Endothelial cell of umbilical vein (primary cell): ENCODE results near the gene HCFC1R1. TPM values are rescaled to one million over a fixed set of nuclear protein-coding genes. Genes with fewer than 3 reads are reported as not detected.

Source experiments
- Bru-seq: library from RNA; stranded (reverse); fragments of 400-500 nt; gene quantifications from one replicate; lab custom pipeline; 2021; lab: Mats Ljungman, UMichigan
- BruChase-seq, 2 experiments: library from RNA; stranded (reverse); fragments of 400-500 nt; gene quantifications; one replicate each; lab custom pipeline; 2021; lab: Mats Ljungman, UMichigan
- BruUV-seq: library from RNA; stranded (reverse); fragments of 400-500 nt; replicated peaks from 2 replicates; lab custom pipeline; 2021; lab: Mats Ljungman, UMichigan
- CTCF ChIA-PET: fragments of 300-600, 350-600 bp; sonication (Branson Sonifier 250); formaldehyde crosslinking; loops from one replicate; lab custom pipeline; 2021; ENCODE audit warnings: antibody characterized with exemption, inconsistent platforms; lab: Charles Lee
- POLR2A ChIA-PET: fragments of 300-600, 350-600 bp; sonication (Branson Sonifier 250); formaldehyde crosslinking; loops from one replicate; lab custom pipeline; 2021; ENCODE audit warnings: antibody characterized with exemption, inconsistent platforms; lab: Charles Lee
- DNase-seq: peaks from one replicate; pipeline ENCODE4 v3.0.0-alpha.2; 2011; ENCODE audit warnings: low read depth, low spot score
- FAIRE-seq: peaks from 2 replicates; lab custom pipeline; 2011; peaks lifted over from hg19 to GRCh38; lab: Jason Lieb, UNC
- H2AFZ ChIP-seq: 2 replicates; pipeline ENCODE4 v1.6.0; 2012; ENCODE audit warnings: low read depth, low read length, control low read depth, inconsistent platforms
- H3K27ac ChIP-seq: 2 replicates; pipeline ENCODE4 v1.5.1; 2011; ENCODE audit warnings: low read depth, mild to moderate bottlenecking, control low read depth, low read length, moderate library complexity; ENCODE audit not compliant: insufficient read depth
- H3K27me3 ChIP-seq, 2 experiments: 2 replicates each; pipeline versions ENCODE4 v1.6.0 to v1.6.1; 2011; ENCODE audit warnings: low read length in 2 of 2, mixed read lengths in 1 of 2; ENCODE audit not compliant: control insufficient read depth in 2 of 2, insufficient read depth in 2 of 2
- H3K36me3 ChIP-seq, 2 experiments: 2 replicates in 1 of 2; 3 replicates in 1 of 2; pipeline ENCODE4 v1.5.1; 2011; ENCODE audit warnings: low read length in 2 of 2, mild to moderate bottlenecking in 1 of 2, moderate library complexity in 1 of 2; ENCODE audit not compliant: control insufficient read depth in 2 of 2, insufficient read depth in 2 of 2; ENCODE audit errors: extremely low read depth in 1 of 2
- H3K4me1 ChIP-seq: 3 replicates; pipeline ENCODE4 v1.5.1; 2011; ENCODE audit warnings: mild to moderate bottlenecking, low read length; ENCODE audit not compliant: control insufficient read depth, insufficient read depth; ENCODE audit errors: extremely low read depth
- H3K4me2 ChIP-seq: 2 replicates; pipeline ENCODE4 v1.6.1; 2011; ENCODE audit warnings: low read length, control low read depth, mixed read lengths; ENCODE audit not compliant: insufficient read depth
- H3K4me3 ChIP-seq, 3 experiments: fragments of 200-600 bp in 1 of 3; sonication (generic), shearing (Covaris generic) in 1 of 3; replicated peaks in 1 of 3; 2 replicates each; pipeline ENCODE4 v1.5.1; 2011 to 2016; ENCODE audit warnings: control low read depth in 3 of 3, low read length in 3 of 3, mild to moderate bottlenecking in 2 of 3, inconsistent platforms in 1 of 3, low read depth in 1 of 3, moderate library complexity in 1 of 3; ENCODE audit not compliant: insufficient read depth in 1 of 3
- H3K79me2 ChIP-seq: 2 replicates; pipeline ENCODE4 v1.6.0; 2012; ENCODE audit warnings: low read length, inconsistent platforms; ENCODE audit not compliant: control insufficient read depth, insufficient read depth
- H3K9ac ChIP-seq: replicated peaks from 2 replicates; pipeline ENCODE3; 2011; ENCODE audit warnings: low read length, control low read depth; ENCODE audit not compliant: insufficient read depth; ENCODE audit errors: extremely low read depth
- H3K9me1 ChIP-seq: replicated peaks from 3 replicates; pipeline ENCODE4 v1.6.0; 2011; ENCODE audit warnings: mild to moderate bottlenecking, low read length; ENCODE audit not compliant: control insufficient read depth, insufficient read depth; ENCODE audit errors: extremely low read depth
- H3K9me3 ChIP-seq: replicated peaks from 2 replicates; pipeline ENCODE4 v1.5.1; 2012; ENCODE audit warnings: low read length, inconsistent platforms; ENCODE audit not compliant: control insufficient read depth, insufficient read depth
- H4K20me1 ChIP-seq: replicated peaks from 2 replicates; pipeline ENCODE3; 2011; ENCODE audit warnings: mild to moderate bottlenecking, low read length; ENCODE audit not compliant: control insufficient read depth, insufficient read depth; ENCODE audit errors: extremely low read depth
- CTCF ChIP-seq, 2 donors: IDR thresholded peaks; 1 replicate in 1 of 2; 2 replicates in 1 of 2; pipeline ENCODE4 v1.5.1; 2011; ENCODE audit warnings: low read length in 2 of 2, mild to moderate bottlenecking in 2 of 2, moderate library complexity in 2 of 2, control low read depth in 1 of 2, inconsistent platforms in 1 of 2, low read depth in 1 of 2; ENCODE audit not compliant: insufficient read depth in 1 of 2; ENCODE audit errors: extremely low read depth in 1 of 2
- EZH2 ChIP-seq: IDR thresholded peaks from 2 replicates; pipeline ENCODE4 v1.6.1; 2012; ENCODE audit warnings: borderline replicate concordance, low read depth, mild to moderate bottlenecking, moderate library complexity, low read length, inconsistent platforms; ENCODE audit not compliant: severe bottlenecking
- FOS ChIP-seq: IDR thresholded peaks from 2 replicates; pipeline ENCODE4 v1.6.1; 2011; ENCODE audit warnings: mild to moderate bottlenecking, low read length, moderate library complexity, borderline replicate concordance; ENCODE audit not compliant: insufficient read depth
- GATA2 ChIP-seq: IDR thresholded peaks from 2 replicates; pipeline ENCODE4 v1.7.0; 2011; ENCODE audit warnings: low read depth, mild to moderate bottlenecking, moderate library complexity, mixed read lengths, low read length; ENCODE audit not compliant: insufficient read length, insufficient read depth
- JUN ChIP-seq: IDR thresholded peaks from 2 replicates; pipeline ENCODE4 v1.6.1; 2011; ENCODE audit warnings: borderline replicate concordance, low read depth; ENCODE audit not compliant: insufficient read length, insufficient read depth
- MAX ChIP-seq: IDR thresholded peaks from 2 replicates; pipeline ENCODE4 v1.6.1; 2011; ENCODE audit not compliant: insufficient read depth, insufficient read length
- MYC ChIP-seq: IDR thresholded peaks from one replicate; pipeline ENCODE4 v1.6.1; 2011; ENCODE audit warnings: mild to moderate bottlenecking, low read depth, low read length
- POLR2A ChIP-seq: IDR thresholded peaks from 2 replicates; pipeline ENCODE4 v1.6.1; 2012; ENCODE audit warnings: low read depth, mild to moderate bottlenecking, control low read depth, low read length
- POLR2AphosphoS5 ChIP-seq: IDR thresholded peaks from 2 replicates; pipeline ENCODE4 v1.6.1; 2012; ENCODE audit warnings: low read depth, mild to moderate bottlenecking, control low read depth, low read length, moderate library complexity; ENCODE audit not compliant: insufficient read depth
- dilution Hi-C: fragments of 300-500 bp; cut with MboI; formaldehyde crosslinking; loops from one replicate; pipeline ENCODE4 v1.15.0; 2019; ENCODE audit warnings: low sequenced_read_pairs; ENCODE audit not compliant: extremely low pct_ligation_motif_present
- intact Hi-C: fragments of 100-400 bp; cut with micrococcal nuclease; formaldehyde crosslinking; loops from one replicate; pipeline ENCODE4 v1.10.0; 2022
- long read RNA-seq: library from polyadenylated mRNA; stranded (forward); transcript quantifications from one replicate; pipeline ENCODE4 v2.0.0, GENCODE V29; 2021
- polyA minus RNA-seq, 3 experiments: library from RNA; depleted of rRNA, polyadenylated mRNA; stranded (reverse); fragments of >200 nt; gene quantifications; 1 replicate in 1 of 3; 2 replicates in 2 of 3; pipeline ENCODE4 v1.2.3, GENCODE V29; 2011
- polyA plus RNA-seq, 4 experiments: library from polyadenylated mRNA; depleted of rRNA in 3 of 4; stranded (reverse) in 3 of 4; unstranded in 1 of 4; fragments of >200 nt; gene quantifications; 2 replicates each; pipeline versions ENCODE4 v1.2.1 to v1.2.3, GENCODE V29; 2011 to 2012; ENCODE audit warnings: missing spikeins in 1 of 4
- total RNA-seq: library from RNA; stranded (reverse); gene quantifications from 2 replicates; pipeline ENCODE4 v1.2.3, GENCODE V29; 2021

The HCFC1R1 gene
- 25.8 and 28.7 TPM in 2 replicates for total RNA-seq
- 49.3 and 64.5 TPM in 2 replicates for polyA plus RNA-seq
- polyA plus RNA-seq (2011; cell fraction: cytosol; rRNA removed), result 29.6 and 40.3 TPM in 2 replicates
- polyA plus RNA-seq (2011; cell fraction: nucleus; rRNA removed), result 10.0 and 14.6 TPM in 2 replicates
- polyA plus RNA-seq (2012), result 39.2 and 59.0 TPM in 2 replicates
- 8.9 and 19.0 TPM in 2 replicates for polyA minus RNA-seq
- 39.6 TPM for polyA minus RNA-seq (2011; cell fraction: cytosol; rRNA and poly(A)+ RNA removed)
- 3.5 and 4.7 TPM in 2 replicates for polyA minus RNA-seq (2011; cell fraction: nucleus; rRNA and poly(A)+ RNA removed)
- percentile 40 among the genes with signal in this experiment for Bru-seq, nascent RNA
- percentile 66 among the genes with signal in this experiment for BruChase-seq, experiment 1, labeled RNA remaining after a 6-hour chase
- BruChase-seq, experiment 2, labeled RNA remaining after a 2-hour chase, result percentile 57 among the genes with signal in this experiment
- long read RNA-seq, transcript HCFC1R1-208 (2 exons, 1,365 nt), result minor isoform, 6 of 44 reads
- long read RNA-seq, transcript HCFC1R1-201 (4 exons, 965 nt), result major isoform, 31 of 44 reads
- long read RNA-seq, partial matches to known transcripts, result 3 of 44 reads
- long read RNA-seq, other reads (novel, unspliced or antisense), result 3 of 44 reads

DNA sequence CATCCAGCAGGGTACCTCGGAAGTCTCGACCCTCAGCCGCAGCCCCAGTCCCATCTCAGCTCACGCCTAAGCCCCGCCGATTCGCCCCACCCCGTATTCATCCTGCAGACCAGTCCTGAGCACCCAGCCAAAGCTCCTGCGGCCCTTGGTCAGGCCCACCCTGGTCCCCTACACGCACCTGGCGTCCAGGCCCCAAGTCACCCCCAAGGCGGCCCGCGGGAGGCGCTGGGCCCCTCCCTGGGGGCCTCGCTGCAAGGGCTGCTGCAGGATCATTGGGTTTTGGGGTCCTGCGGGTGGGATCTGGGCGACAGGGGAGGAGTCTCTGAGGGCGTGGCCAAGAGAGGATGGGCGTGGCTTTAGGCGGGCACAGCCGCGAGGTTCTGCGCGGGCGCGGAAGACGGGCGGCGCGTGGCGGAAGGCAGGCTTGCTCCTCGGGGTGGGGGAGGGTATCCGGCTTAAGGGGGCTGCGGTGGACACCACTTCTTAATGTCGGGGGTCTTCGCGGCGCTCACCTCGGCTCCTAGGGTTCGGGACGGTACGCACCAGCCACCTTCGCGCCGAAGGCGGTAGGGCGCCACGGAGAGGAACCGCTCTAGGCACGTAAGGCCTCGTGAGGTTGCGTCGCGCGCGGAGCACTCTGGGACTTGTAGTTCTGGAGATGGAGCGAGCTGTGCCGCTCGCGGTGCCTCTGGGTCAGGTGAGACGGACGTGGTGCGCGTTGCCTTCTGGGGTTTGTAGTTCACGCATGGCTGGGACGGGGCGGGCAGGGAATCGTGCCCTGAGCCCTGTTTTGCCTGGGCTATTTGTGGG lies at the start of gene HCFC1R1, which contains the start of gene THOC6:
Gene HCFC1R1 (minus strand): TSS at position 274 of the 810 bp plus-strand sequence. CDS start 1 bp downstream, at position 273.
Gene THOC6 (plus strand): TSS at position 367 of the 810 bp plus-strand sequence. CDS start 292 bp downstream, at position 659.
- Histone ChIP-seq H4K20me1 (no peaks in the 10 kb centered on the region), H3K4me1 (peaks cover 18% of the 10 kb centered on the region), H3K9me3 (no peaks in the 10 kb centered on the region), H2AFZ (no peak within 1 kb of the TSS), H3K9ac (peak within 1 kb of the TSS; percentile 90), H3K36me3 (peaks cover 0 to 9% of the 10 kb centered on the region in 2 experiments), H3K9me1 (no peaks in the 10 kb centered on the region), H3K27me3 (peaks cover under 1 to 2% of the 10 kb centered on the region in 2 experiments), H3K27ac (peak within 1 kb of the TSS; percentile 98), H3K79me2 (peaks cover 2% of the 10 kb centered on the region), H3K4me2 (peak within 1 kb of the TSS; percentile 83), H3K4me3 (peak within 1 kb of the TSS; percentile 0 to 61 (median 53))
- ChIA-PET POLR2A (interaction anchor here (0.7 kb wide), 2 partner anchors 19 to 272 kb away, joined by 4 read pairs; no protein-coding TSS in a partner anchor), CTCF (interaction anchor here (1.4 to 6.1 kb wide), 3 partner anchors 7 to 78 kb away, joined by 4 to 52 read pairs (median 9); no protein-coding TSS in a partner anchor)
- BruUV-seq, result no TSS peak
- DNase-seq (peak; percentile 98), FAIRE-seq (peak; percentile 97)
- intact Hi-C loops, result no loop called here
- dilution Hi-C loops, result no loop called here
- TF ChIP-seq GATA2, result no peak
- no peak for TF ChIP-seq JUN
- no peak for TF ChIP-seq MAX
- no peak for TF ChIP-seq EZH2
- peak; percentile 97 for TF ChIP-seq POLR2AphosphoS5
- TF ChIP-seq POLR2A, result peak; percentile 62
- no peak for TF ChIP-seq FOS
- no peak for TF ChIP-seq CTCF (IDR thresholded peaks at IDR 0.05; ENCODE audit: extremely low read depth in 1 of 2, insufficient read depth in 1 of 2, low read depth in 1 of 2, low read length in 2 of 2)
- peak; percentile 36 for TF ChIP-seq MYC
